ENCODE results near the gene ATP11B.

The ATP11B gene

DNA sequence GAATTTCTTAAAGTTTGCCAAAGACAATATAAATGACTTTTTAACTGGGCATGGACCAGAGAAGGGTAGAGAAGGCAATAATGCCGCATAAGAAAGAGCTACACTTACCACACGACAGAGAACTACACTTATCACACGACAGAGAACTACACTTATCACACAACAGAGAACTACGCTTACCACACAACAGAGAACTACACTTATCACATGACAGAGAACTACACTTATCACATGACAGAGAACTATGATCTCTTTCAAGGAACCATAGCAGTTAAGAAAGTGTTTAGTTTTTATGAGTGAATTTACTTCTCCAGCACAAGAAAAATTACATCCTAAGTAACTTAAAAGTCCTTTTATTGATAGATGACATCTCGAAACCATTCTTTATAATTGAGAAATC is 155.0 kb downstream of the ATP11B start:
- H3K27ac ChIP-seq: no peak overlapping the region; the same call in 1 of the 2 replicates
- no peak for DNase-seq (ENCODE audit: low read depth, low spot score)
- no peak overlapping the region for H3K9ac ChIP-seq (ENCODE audit: insufficient read length)
- no peak for TF ChIP-seq EZH2 (IDR thresholded peaks at IDR 0.05)
- no peak for TF ChIP-seq POLR2AphosphoS5 (IDR thresholded peaks at IDR 0.05; ENCODE audit: borderline replicate concordance, low read depth, low read length)
- no peak for TF ChIP-seq FOXP2 (optimal IDR thresholded peaks at IDR 0.05; ENCODE audit: control extremely low read depth, extremely low read length, insufficient read depth)
- H3K4me3 ChIP-seq: no peak overlapping the region
- no peaks in the 10 kb centered on the region for H3K9me3 ChIP-seq (ENCODE audit: low read depth, low read length)
- peaks cover 58% of the 10 kb centered on the region for H3K36me3 ChIP-seq (ENCODE audit: insufficient read depth, low read length)

GRCh38 chr3:182949688-182950087 is 156.4 kb downstream of the ATP11B start:
- DNase-seq (ENCODE audit: low read depth, low spot score): no peak
- no peak overlapping the region for H3K9ac ChIP-seq (ENCODE audit: insufficient read length)
- H3K27ac ChIP-seq: no peak overlapping the region
- peaks cover 64% of the 10 kb centered on the region for H3K36me3 ChIP-seq (ENCODE audit: insufficient read depth, low read length)
- no peak overlapping the region for H3K4me3 ChIP-seq
- TF ChIP-seq EZH2 (IDR thresholded peaks at IDR 0.05): no peak
- TF ChIP-seq POLR2AphosphoS5 (IDR thresholded peaks at IDR 0.05; ENCODE audit: borderline replicate concordance, low read depth, low read length): no peak
- no peak for TF ChIP-seq FOXP2 (optimal IDR thresholded peaks at IDR 0.05; ENCODE audit: control extremely low read depth, extremely low read length, insufficient read depth)
- no peaks in the 10 kb centered on the region for H3K9me3 ChIP-seq (ENCODE audit: low read depth, low read length)

DNA sequence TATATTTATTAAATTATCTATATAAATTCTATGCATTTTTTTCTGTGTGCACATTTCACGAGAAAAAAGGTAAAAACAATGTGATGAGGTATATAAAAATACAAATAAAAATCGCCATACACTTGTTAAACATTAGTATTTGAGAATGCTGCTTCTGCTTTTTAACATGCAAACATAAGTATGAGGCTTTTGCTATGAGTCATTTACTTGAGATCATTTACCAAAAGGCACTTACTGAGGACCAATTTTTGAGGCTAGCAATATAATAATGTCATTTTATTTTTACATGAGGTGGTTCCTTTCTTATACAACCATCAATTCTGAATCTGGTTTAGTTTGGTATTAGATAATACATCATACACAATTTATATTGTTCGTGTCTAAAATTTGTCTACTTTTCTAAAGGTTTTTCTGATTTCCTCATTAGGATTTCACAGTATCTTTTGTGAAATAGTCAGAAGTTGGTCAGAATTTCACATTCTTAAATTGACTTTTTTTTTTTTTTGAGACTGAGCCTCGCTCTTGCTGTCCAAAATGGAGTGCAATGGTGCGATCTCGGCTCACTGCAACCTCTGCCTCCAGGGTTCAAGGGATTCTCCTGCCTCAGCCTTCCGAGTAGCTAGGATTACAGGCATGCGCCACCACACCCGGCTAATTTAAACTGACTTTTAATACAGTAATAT is 161.4 kb downstream of the ATP11B start:
- peaks cover 53% of the 10 kb centered on the region for H3K36me3 ChIP-seq (ENCODE audit: insufficient read depth, low read length)
- H3K27ac ChIP-seq: no peak overlapping the region
- no peak for DNase-seq (ENCODE audit: low read depth, low spot score)
- TF ChIP-seq FOXP2 (optimal IDR thresholded peaks at IDR 0.05; ENCODE audit: control extremely low read depth, extremely low read length, insufficient read depth) (no peak), EZH2 (IDR thresholded peaks at IDR 0.05) (no peak), POLR2AphosphoS5 (IDR thresholded peaks at IDR 0.05; ENCODE audit: borderline replicate concordance, low read depth, low read length) (no peak)
- H3K9ac ChIP-seq (ENCODE audit: insufficient read length): no peak overlapping the region
- no peak overlapping the region for H3K4me3 ChIP-seq
- no peaks in the 10 kb centered on the region for H3K9me3 ChIP-seq (ENCODE audit: low read depth, low read length)

- H3K27ac ChIP-seq: no peak overlapping the region
- no peaks in the 10 kb centered on the region for H3K9me3 ChIP-seq (ENCODE audit: low read depth, low read length)
- peaks cover 68% of the 10 kb centered on the region for H3K36me3 ChIP-seq (ENCODE audit: insufficient read depth, low read length)
- TF ChIP-seq FOXP2 (optimal IDR thresholded peaks at IDR 0.05; ENCODE audit: control extremely low read depth, extremely low read length, insufficient read depth) (no peak), POLR2AphosphoS5 (IDR thresholded peaks at IDR 0.05; ENCODE audit: borderline replicate concordance, low read depth, low read length) (no peak), EZH2 (IDR thresholded peaks at IDR 0.05) (no peak)
- no peak overlapping the region for H3K9ac ChIP-seq (ENCODE audit: insufficient read length)
- H3K4me3 ChIP-seq: no peak overlapping the region
- no peak for DNase-seq (ENCODE audit: low read depth, low spot score)
These were observed 163.9 kb downstream of the ATP11B start for GRCh38 chr3:182957226-182957625.

- Histone ChIP-seq H3K36me3 (ENCODE audit: insufficient read depth, low read length) (peaks cover 63% of the 10 kb centered on the region), H3K9ac (ENCODE audit: insufficient read length) (no peak overlapping the region), H3K4me3 (no peak overlapping the region), H3K9me3 (ENCODE audit: low read depth, low read length) (no peaks in the 10 kb centered on the region), H3K27ac (no peak overlapping the region)
- no peak for DNase-seq (ENCODE audit: low read depth, low spot score)
- TF ChIP-seq FOXP2 (optimal IDR thresholded peaks at IDR 0.05; ENCODE audit: control extremely low read depth, extremely low read length, insufficient read depth) (no peak), EZH2 (IDR thresholded peaks at IDR 0.05) (no peak), POLR2AphosphoS5 (IDR thresholded peaks at IDR 0.05; ENCODE audit: borderline replicate concordance, low read depth, low read length) (no peak)
These were observed 164.5 kb downstream of the ATP11B start for GRCh38 chr3:182957676-182958266.

DNA sequence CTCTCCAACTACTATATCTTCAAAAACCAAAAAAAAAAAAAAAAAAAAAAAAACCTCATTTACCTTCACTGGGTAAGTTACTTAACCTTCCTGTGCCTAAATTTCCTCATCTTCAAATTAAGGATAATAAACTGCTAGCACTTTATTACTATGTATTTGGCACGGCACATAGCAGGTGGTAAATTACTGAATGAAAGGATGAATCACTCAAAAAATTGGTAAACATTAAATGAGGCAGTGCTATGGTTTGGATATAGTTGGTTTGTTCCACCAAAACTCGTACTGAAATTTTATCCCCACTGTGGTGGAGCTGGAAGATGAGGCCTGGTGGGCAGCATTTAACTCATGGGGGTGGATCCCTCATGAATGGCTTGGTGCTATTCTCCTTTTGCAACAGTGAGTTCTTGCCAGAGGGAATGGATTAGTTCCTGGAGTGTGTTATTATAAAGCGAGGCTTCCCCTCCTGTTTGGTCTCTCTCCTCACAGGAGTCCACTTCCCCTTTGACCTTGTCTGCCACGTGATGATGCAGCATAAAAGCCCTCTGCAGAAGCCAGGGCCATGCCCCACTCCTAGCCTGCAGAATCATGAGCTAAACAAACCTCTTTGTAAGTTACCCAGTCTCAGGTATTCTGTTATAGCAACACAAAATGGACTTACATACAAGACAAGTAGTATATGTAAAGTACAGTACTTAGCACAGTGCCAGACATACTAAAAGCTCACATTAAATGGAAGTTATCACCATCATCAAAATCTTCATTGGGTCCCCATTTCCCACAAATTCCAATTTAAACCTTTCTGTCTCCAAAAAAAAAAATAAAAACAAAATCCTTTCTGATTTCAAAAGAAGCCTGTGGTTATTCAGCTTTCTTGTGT is 166.4 kb downstream of the ATP11B start:
- Histone ChIP-seq H3K36me3 (ENCODE audit: insufficient read depth, low read length) (peaks cover 57% of the 10 kb centered on the region), H3K4me3 (no peak overlapping the region), H3K9ac (ENCODE audit: insufficient read length) (no peak overlapping the region), H3K9me3 (ENCODE audit: low read depth, low read length) (no peaks in the 10 kb centered on the region), H3K27ac (peak overlapping the region; percentile 56)
- TF ChIP-seq POLR2AphosphoS5 (IDR thresholded peaks at IDR 0.05; ENCODE audit: borderline replicate concordance, low read depth, low read length): no peak
- TF ChIP-seq FOXP2 (optimal IDR thresholded peaks at IDR 0.05; ENCODE audit: control extremely low read depth, extremely low read length, insufficient read depth): no peak
- TF ChIP-seq EZH2 (IDR thresholded peaks at IDR 0.05): no peak
- DNase-seq (ENCODE audit: low read depth, low spot score): no peak

DNA sequence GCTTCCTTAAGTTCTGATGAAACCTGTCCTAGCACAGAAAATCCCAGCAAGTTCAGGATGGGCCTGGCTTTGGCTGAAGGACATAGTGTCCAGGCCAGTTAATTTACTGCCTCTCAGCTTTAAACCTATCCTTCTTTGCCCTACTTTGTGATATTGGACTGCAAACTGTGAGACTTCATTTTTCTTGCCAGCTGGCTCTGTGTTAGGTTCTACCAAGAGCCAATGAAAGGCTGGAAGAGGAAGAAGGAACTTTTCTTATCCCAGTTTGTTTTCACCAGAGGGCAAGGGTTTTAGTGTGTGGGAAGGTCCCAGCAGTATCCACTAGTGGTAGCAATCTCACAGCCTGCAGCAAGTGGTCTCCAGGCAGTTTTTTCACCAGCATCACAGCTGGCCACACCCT is 168.9 kb downstream of the ATP11B start:
- no peak for DNase-seq (ENCODE audit: low read depth, low spot score)
- no peak for TF ChIP-seq EZH2 (IDR thresholded peaks at IDR 0.05)
- TF ChIP-seq FOXP2 (optimal IDR thresholded peaks at IDR 0.05; ENCODE audit: control extremely low read depth, extremely low read length, insufficient read depth): no peak
- TF ChIP-seq POLR2AphosphoS5 (IDR thresholded peaks at IDR 0.05; ENCODE audit: borderline replicate concordance, low read depth, low read length): no peak
- Histone ChIP-seq H3K9me3 (ENCODE audit: low read depth, low read length) (no peaks in the 10 kb centered on the region), H3K4me3 (no peak overlapping the region), H3K27ac (0 out of 2 replicates have a peak overlapping the region, but pooled peaks have one; percentile 10), H3K36me3 (ENCODE audit: insufficient read depth, low read length) (peaks cover 49% of the 10 kb centered on the region), H3K9ac (ENCODE audit: insufficient read length) (no peak overlapping the region)

DNA sequence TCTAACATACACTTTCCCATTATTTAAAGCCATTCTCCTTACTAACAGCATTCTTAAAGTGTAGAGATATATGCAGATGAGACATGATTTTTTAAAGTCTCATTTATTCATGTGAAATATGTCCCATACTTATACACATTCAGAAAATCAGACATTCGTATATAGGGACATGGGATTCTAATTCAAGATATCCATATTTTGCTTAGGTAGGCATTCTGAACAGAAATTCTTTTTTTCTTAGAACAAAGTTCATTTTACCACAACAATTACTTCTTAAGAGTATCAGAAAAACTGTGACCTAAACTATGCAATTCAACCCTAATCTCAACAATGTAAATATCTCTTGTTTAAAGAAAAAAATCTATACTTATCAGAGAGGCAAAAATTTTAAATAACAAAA is 170.9 kb downstream of the ATP11B start:
- TF ChIP-seq EZH2 (IDR thresholded peaks at IDR 0.05): no peak
- TF ChIP-seq FOXP2 (optimal IDR thresholded peaks at IDR 0.05; ENCODE audit: control extremely low read depth, extremely low read length, insufficient read depth): no peak
- no peak for TF ChIP-seq POLR2AphosphoS5 (IDR thresholded peaks at IDR 0.05; ENCODE audit: borderline replicate concordance, low read depth, low read length)
- Histone ChIP-seq H3K9ac (ENCODE audit: insufficient read length) (no peak overlapping the region), H3K9me3 (ENCODE audit: low read depth, low read length) (no peaks in the 10 kb centered on the region), H3K27ac (no peak overlapping the region; the same call in 1 of the 2 replicates), H3K4me3 (no peak overlapping the region), H3K36me3 (ENCODE audit: insufficient read depth, low read length) (peaks cover 36% of the 10 kb centered on the region)
- no peak for DNase-seq (ENCODE audit: low read depth, low spot score)
